ENCODE results near the gene PRPF8.

PRPF8 gene

DNA sequence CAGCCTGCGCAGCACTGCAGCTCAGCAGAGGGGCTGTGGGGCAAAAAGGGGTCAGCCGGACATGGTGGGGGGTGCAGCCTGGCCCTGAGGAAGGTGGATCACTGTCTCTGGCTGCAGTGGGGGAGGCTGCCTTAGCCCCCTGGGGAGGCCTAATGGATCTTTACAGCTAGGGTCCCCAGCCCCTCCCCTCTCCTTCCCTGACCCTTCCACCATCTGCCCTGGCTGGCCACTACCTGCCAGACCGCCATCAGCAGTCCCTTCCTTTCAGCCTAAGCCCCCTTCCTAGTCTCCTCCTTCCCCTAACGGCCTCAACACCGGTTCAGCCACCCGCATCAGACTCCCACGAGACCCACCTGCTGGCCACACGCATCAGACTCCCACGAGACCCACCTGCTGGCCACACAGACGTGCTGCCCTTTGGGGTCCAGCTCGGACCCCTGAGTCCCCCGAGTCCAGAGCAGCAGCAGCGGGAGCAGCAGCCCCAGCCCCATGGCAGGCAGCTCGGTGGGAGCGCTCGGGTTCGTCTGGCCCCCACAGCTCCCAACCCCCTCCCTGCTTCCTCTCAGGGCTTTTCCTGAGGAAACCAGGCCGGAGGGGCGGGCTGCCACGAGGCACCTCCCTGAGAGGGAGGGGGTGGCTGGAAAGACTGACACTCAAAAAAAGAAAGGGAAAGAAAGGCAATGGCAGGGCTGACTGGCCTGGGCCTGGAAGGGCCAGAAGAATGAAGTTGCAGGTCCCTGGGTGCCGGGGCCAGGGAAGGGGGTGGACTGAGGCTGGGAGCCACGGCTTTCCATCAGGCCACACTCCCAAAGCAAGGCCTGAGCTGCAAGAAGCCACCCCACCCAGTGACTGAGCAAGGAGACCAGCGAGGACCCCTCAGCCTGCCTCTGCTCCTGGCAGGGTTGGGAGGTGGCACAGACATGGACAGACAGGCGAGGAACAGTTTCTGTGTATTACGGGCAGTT, 39.2 kb downstream of the PRPF8 start, which contains the start of gene SCARF1:
SCARF1 (minus strand) TSS at position 526 of the 965 bp plus-strand sequence; CDS start at position 491, 35 bp downstream.
- Histone ChIP-seq H3K27ac (ENCODE audit: low read depth in 2 of 2, low read length in 2 of 2) (peak within 1 kb of the TSS in 1 of 2 donors; percentile 68), H3K36me3 (ENCODE audit: control insufficient read depth in 2 of 2, insufficient read depth in 2 of 2, low read length in 2 of 2) (peaks cover 6 to 11% of the 10 kb centered on the region in 2 donors), H3K4me1 (ENCODE audit: control insufficient read depth in 2 of 2, insufficient read depth in 2 of 2, low read length in 2 of 2) (peaks cover 33 to 35% of the 10 kb centered on the region in 2 donors), H3K4me3 (ENCODE audit: low read length in 2 of 2) (peak within 1 kb of the TSS; percentile 60 to 61), H3K9me3 (ENCODE audit: control insufficient read depth in 2 of 2, low read length in 2 of 2) (no peaks in the 10 kb centered on the region), H3K9ac (ENCODE audit: low read depth in 1 of 2, low read length in 2 of 2) (peak within 1 kb of the TSS in 1 of 2 donors; percentile 6), H3K27me3 (ENCODE audit: control insufficient read depth in 2 of 2, insufficient read depth in 2 of 2, low read length in 2 of 2) (no peaks in the 10 kb centered on the region)

DNA sequence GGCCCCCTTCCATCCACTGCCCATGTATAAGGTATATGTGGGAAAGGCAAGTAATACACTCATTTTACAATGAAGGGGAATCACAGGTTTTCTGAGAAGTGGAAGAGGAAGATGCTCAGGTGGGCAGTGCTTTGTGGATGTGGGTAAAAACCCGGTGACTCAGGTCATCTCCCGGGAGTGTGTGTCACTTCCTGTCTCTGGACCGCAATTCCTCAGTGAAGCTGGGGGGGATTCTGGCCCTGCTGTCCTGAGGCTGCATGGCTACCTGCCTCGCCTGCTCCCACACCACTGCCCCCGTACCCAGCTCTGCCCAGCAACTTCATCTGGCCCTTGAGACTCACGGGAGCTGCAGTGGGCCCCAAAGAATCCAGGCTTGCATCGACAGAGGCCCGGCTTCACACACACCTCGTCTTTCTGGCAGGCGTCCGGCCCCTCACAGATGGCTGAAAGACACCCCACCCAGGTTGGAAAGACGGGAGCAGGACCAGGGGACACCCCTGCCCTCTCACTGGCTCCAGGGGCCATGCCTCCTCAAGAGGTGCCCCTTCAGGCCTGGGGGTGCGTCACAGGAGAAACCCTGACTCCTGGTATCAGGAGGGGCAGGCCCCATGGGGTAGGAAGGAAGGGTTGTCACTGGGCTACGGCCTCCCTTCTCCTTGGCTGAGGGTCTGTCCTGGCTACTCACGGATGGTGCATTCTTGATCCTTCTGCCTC, 40.0 kb downstream of the PRPF8 start:
- Histone ChIP-seq H3K27ac (ENCODE audit: low read depth in 2 of 2, low read length in 2 of 2) (peak overlapping the region in 1 of 2 donors; percentile 68), H3K9me3 (ENCODE audit: control insufficient read depth in 2 of 2, low read length in 2 of 2) (no peaks in the 10 kb centered on the region), H3K4me3 (ENCODE audit: low read length in 2 of 2) (peak overlapping the region; percentile 60 to 61), H3K4me1 (ENCODE audit: control insufficient read depth in 2 of 2, insufficient read depth in 2 of 2, low read length in 2 of 2) (peaks cover 26 to 27% of the 10 kb centered on the region in 2 donors), H3K27me3 (ENCODE audit: control insufficient read depth in 2 of 2, insufficient read depth in 2 of 2, low read length in 2 of 2) (no peaks in the 10 kb centered on the region), H3K36me3 (ENCODE audit: control insufficient read depth in 2 of 2, insufficient read depth in 2 of 2, low read length in 2 of 2) (peaks cover 6 to 11% of the 10 kb centered on the region in 2 donors), H3K9ac (ENCODE audit: low read depth in 1 of 2, low read length in 2 of 2) (peak overlapping the region; percentile 41 to 47)

DNA sequence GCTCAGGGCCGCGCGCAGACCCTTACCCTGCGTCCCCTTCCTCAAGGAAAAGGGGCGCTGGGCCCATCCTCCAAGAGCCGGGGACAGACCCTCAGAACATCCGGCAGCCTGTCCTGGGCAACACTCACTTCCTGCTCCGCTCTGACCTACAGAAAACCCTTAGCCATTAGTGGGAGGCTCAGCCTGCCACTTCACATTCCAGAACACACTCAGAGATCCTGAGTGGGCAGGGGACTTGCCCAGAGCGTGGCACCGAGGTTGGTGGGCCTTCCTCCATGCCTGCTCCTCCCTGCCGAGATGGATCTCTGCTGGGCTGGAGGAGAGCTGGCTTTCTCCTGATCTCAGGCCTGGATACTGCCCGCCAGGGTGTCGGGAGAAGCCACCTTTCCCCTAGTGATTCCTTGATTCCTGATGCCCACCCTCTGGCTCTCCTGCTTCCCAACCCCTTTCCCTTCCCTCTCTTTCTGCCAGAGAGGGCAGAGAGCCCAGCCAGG, 40.6 kb downstream of the PRPF8 start:
- peak overlapping the region; percentile 60 to 61 for H3K4me3 ChIP-seq (ENCODE audit: low read length in 2 of 2)
- peak overlapping the region; percentile 47 for H3K9ac ChIP-seq (ENCODE audit: low read depth in 1 of 2, low read length in 2 of 2)
- peaks cover 6 to 11% of the 10 kb centered on the region in 2 donors for H3K36me3 ChIP-seq (ENCODE audit: control insufficient read depth in 2 of 2, insufficient read depth in 2 of 2, low read length in 2 of 2)
- H3K4me1 ChIP-seq (ENCODE audit: control insufficient read depth in 2 of 2, insufficient read depth in 2 of 2, low read length in 2 of 2), result peaks cover 26 to 27% of the 10 kb centered on the region in 2 donors
- H3K9me3 ChIP-seq (ENCODE audit: control insufficient read depth in 2 of 2, low read length in 2 of 2), result no peaks in the 10 kb centered on the region
- H3K27me3 ChIP-seq (ENCODE audit: control insufficient read depth in 2 of 2, insufficient read depth in 2 of 2, low read length in 2 of 2), result no peaks in the 10 kb centered on the region
- peak overlapping the region; percentile 10 to 68 for H3K27ac ChIP-seq (ENCODE audit: low read depth in 2 of 2, low read length in 2 of 2)

DNA sequence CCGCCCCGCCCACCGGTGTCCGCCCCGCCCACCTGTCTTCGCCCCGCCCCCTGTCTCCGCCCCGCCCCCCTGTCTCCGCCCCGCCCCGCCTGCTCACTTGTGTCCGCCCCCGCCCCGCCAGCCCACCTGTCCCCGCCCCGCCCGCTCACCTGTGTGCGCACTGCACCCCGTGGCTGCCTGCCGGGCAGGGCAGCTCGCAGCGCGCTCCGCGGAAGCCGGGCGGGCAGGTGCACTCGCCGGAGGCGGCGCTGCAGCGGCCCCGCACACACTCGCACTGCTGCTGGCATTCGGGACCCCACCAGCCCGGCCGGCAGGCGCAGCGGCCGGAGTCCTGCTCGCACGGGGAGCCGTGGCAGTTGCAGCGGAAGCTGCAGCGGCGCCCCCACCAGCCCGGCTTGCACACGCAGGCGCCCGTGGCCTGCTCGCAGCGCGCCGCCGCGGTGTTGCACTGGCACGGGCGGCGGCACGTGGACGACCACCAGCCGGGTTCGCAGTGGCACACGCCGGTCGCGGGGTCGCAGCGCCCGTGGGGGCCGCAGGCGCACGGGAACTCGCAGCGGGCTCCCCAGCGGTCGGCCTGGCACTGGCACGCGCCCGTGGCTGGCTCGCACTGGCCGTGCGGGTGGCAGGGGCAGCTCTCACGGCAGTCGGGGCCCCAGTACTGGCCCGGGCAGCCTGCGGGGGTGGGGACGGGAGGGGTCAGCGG, 41.2 kb downstream of the PRPF8 start:
- peak overlapping the region; percentile 60 to 61 for H3K4me3 ChIP-seq (ENCODE audit: low read length in 2 of 2)
- H3K27ac ChIP-seq (ENCODE audit: low read depth in 2 of 2, low read length in 2 of 2), result peak overlapping the region; percentile 30 to 68
- H3K27me3 ChIP-seq (ENCODE audit: control insufficient read depth in 2 of 2, insufficient read depth in 2 of 2, low read length in 2 of 2), result no peaks in the 10 kb centered on the region
- H3K9me3 ChIP-seq (ENCODE audit: control insufficient read depth in 2 of 2, low read length in 2 of 2), result no peaks in the 10 kb centered on the region
- peaks cover 24 to 25% of the 10 kb centered on the region in 2 donors for H3K4me1 ChIP-seq (ENCODE audit: control insufficient read depth in 2 of 2, insufficient read depth in 2 of 2, low read length in 2 of 2)
- H3K9ac ChIP-seq (ENCODE audit: low read depth in 1 of 2, low read length in 2 of 2), result peak overlapping the region; percentile 47
- peaks cover 6 to 11% of the 10 kb centered on the region in 2 donors for H3K36me3 ChIP-seq (ENCODE audit: control insufficient read depth in 2 of 2, insufficient read depth in 2 of 2, low read length in 2 of 2)

DNA sequence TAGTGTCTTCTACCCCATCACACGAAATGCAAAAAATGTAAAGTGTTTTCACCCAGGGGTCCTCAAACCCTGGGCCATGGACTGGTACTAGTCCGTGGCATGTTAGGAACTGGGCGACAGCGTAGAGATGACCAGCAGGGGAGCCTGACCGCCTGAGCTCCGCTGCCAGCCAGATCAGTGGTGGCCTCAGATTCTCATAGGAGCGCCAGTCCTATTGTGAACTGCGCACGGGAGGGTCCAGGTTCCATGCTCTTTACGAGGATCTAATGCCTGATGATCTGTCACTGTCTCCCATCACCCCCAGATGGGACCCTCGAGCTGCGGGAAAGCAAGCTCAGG, 43.6 kb downstream of the PRPF8 start:
- H3K27me3 ChIP-seq (ENCODE audit: control insufficient read depth in 2 of 2, insufficient read depth in 2 of 2, low read length in 2 of 2), result no peaks in the 10 kb centered on the region
- H3K9ac ChIP-seq (ENCODE audit: low read depth in 1 of 2, low read length in 2 of 2), result no peak overlapping the region
- H3K9me3 ChIP-seq (ENCODE audit: control insufficient read depth in 2 of 2, low read length in 2 of 2), result no peaks in the 10 kb centered on the region
- no peak overlapping the region for H3K27ac ChIP-seq (ENCODE audit: low read depth in 2 of 2, low read length in 2 of 2)
- H3K4me3 ChIP-seq (ENCODE audit: low read length in 2 of 2), result no peak overlapping the region
- peaks cover 13 to 14% of the 10 kb centered on the region in 2 donors for H3K4me1 ChIP-seq (ENCODE audit: control insufficient read depth in 2 of 2, insufficient read depth in 2 of 2, low read length in 2 of 2)
- H3K36me3 ChIP-seq (ENCODE audit: control insufficient read depth in 2 of 2, insufficient read depth in 2 of 2, low read length in 2 of 2), result peaks cover 6 to 10% of the 10 kb centered on the region in 2 donors

DNA sequence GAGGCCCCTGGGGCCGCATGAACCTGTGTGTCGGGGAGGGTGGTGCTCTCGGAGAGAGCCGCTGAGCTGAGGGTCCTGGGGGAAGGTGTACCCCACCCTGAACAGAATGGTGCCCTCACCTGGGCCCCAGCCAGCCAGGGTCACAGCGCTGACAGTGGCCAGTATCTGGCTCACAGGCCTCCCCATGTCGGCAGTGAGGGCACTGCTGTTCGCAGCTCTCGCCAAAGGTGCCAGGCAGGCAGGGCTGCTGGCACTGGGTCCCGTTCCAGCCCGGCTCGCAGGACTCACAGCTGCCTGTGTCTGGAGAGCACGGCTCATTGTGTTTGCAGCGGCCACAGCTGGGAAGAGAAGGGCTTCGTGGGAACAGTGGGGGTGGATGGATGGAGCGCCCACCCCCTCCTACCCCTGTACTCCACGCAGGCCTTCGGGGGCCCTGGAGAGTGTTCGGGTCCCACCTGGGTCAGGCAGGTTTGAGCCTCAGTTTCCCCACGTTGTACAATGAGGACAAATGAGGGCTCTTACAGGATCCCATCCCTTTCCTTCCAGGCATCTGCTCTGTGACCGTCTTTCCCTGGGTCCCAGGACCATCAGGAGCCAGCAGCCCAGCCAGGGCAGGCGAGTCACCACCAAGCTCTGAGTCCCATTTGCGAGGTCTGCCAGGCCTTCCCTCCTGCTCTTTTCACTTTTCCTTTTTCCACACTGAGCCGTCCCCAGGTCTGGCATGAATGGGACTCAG, 44.2 kb downstream of the PRPF8 start:
- H3K4me1 ChIP-seq (ENCODE audit: control insufficient read depth in 2 of 2, insufficient read depth in 2 of 2, low read length in 2 of 2), result peaks cover 12 to 13% of the 10 kb centered on the region in 2 donors
- H3K4me3 ChIP-seq (ENCODE audit: low read length in 2 of 2), result no peak overlapping the region
- no peak overlapping the region for H3K27ac ChIP-seq (ENCODE audit: low read depth in 2 of 2, low read length in 2 of 2)

DNA sequence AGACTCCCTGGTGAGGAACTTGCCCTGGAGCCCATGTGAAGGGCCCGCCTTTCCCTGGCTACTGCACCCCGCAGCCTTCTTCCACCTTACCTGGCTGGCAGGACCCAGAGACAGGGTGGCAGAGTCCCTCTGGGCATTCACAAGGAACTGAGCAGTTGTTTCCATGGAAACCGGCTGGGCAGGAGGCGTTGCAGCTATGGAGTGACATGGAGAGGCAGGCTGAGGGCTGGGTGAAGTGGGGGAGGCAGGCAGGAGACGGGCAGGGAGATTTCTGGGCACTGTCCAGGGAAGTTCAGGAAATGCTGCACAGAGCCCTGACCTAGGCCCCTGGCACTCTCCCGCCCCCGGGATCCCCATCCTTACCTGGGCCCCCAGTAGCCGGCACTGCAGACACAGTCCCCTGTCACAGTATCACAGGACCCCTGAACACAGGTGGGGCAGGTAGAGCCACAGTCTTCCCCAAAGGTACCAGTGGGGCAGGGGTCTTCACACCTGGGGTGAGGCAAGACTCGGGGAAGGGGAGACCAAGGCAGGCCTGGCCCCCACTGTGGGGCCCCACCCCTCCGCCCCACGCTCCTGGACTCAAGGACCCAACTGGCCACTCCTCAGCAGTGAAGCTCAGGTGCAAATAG, 45.0 kb downstream of the PRPF8 start:
- peaks cover 5 to 9% of the 10 kb centered on the region in 2 donors for H3K36me3 ChIP-seq (ENCODE audit: control insufficient read depth in 2 of 2, insufficient read depth in 2 of 2, low read length in 2 of 2)
- H3K4me3 ChIP-seq (ENCODE audit: low read length in 2 of 2), result no peak overlapping the region
- no peaks in the 10 kb centered on the region for H3K27me3 ChIP-seq (ENCODE audit: control insufficient read depth in 2 of 2, insufficient read depth in 2 of 2, low read length in 2 of 2)
- no peaks in the 10 kb centered on the region for H3K9me3 ChIP-seq (ENCODE audit: control insufficient read depth in 2 of 2, low read length in 2 of 2)
- no peak overlapping the region for H3K9ac ChIP-seq (ENCODE audit: low read depth in 1 of 2, low read length in 2 of 2)
- no peak overlapping the region for H3K27ac ChIP-seq (ENCODE audit: low read depth in 2 of 2, low read length in 2 of 2)
- peaks cover 12 to 13% of the 10 kb centered on the region in 2 donors for H3K4me1 ChIP-seq (ENCODE audit: control insufficient read depth in 2 of 2, insufficient read depth in 2 of 2, low read length in 2 of 2)

More for the DNA sequence above, 44.2 kb downstream of the PRPF8 start:
- peaks cover 7 to 9% of the 10 kb centered on the region in 2 donors for H3K36me3 ChIP-seq (ENCODE audit: control insufficient read depth in 2 of 2, insufficient read depth in 2 of 2, low read length in 2 of 2)
- no peak overlapping the region for H3K9ac ChIP-seq (ENCODE audit: low read depth in 1 of 2, low read length in 2 of 2)
- H3K27me3 ChIP-seq (ENCODE audit: control insufficient read depth in 2 of 2, insufficient read depth in 2 of 2, low read length in 2 of 2), result no peaks in the 10 kb centered on the region
- H3K9me3 ChIP-seq (ENCODE audit: control insufficient read depth in 2 of 2, low read length in 2 of 2), result no peaks in the 10 kb centered on the region

DNA sequence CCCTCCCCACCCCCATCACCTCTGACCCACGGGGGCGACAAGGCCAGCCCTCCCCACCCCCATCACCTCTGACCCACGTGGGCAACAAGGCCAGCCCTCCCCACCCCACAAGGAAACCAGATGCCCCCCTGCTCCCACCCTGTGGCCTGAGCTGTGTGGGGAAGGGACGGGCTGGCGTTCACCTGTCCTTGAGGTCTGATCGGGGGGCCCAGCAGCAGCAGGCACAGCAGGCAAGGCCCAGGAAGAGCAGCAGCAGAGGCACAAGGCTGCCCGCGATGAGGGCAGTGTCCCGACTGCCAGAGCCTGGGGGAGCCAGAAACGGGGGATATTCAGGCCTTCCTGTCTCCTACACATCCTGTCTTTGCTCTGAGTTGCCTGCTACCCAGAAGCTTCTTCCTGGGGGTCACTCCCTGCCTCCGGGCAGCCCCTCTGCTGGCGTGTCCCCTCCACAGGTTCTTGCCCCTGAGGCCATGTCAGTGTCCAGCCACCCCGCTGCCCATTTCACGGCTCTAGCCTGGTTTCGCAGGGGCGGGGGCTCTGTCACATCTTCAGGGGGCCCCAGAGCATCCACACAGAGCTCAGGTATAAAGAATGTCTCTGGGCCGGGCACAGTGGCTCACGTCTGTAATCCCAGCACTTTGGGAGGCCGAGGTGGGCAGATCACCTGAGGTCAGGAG, 45.9 kb downstream of the PRPF8 start:
- Histone ChIP-seq H3K9ac (ENCODE audit: low read depth in 1 of 2, low read length in 2 of 2) (no peak overlapping the region), H3K4me1 (ENCODE audit: control insufficient read depth in 2 of 2, insufficient read depth in 2 of 2, low read length in 2 of 2) (peaks cover 3 to 4% of the 10 kb centered on the region in 2 donors), H3K27ac (ENCODE audit: low read depth in 2 of 2, low read length in 2 of 2) (no peak overlapping the region), H3K4me3 (ENCODE audit: low read length in 2 of 2) (no peak overlapping the region), H3K36me3 (ENCODE audit: control insufficient read depth in 2 of 2, insufficient read depth in 2 of 2, low read length in 2 of 2) (peaks cover 5 to 9% of the 10 kb centered on the region in 2 donors), H3K9me3 (ENCODE audit: control insufficient read depth in 2 of 2, low read length in 2 of 2) (no peaks in the 10 kb centered on the region), H3K27me3 (ENCODE audit: control insufficient read depth in 2 of 2, insufficient read depth in 2 of 2, low read length in 2 of 2) (no peaks in the 10 kb centered on the region)

Data from mucosa of rectum (tissue), 2 donors.